B cell (primary cell): ENCODE results near the gene CCDC85A. TPM values are rescaled to one million over a fixed set of nuclear protein-coding genes. Genes with fewer than 3 reads are reported as not detected.

Experiments
- ATAC-seq: fragments of 200-7000 bp; cut with Tn5 transposase; one replicate; pipeline ENCODE4 v1.10.0; 2021; ENCODE audit warnings: low read depth, mild to moderate bottlenecking, moderate number of reproducible peaks, moderate library complexity
- CTCF ChIA-PET: fragments of 350-600 bp; sonication (Branson Sonifier 250); formaldehyde crosslinking; loops from one replicate; lab custom pipeline; 2021; ENCODE audit warnings: antibody characterized with exemption, inconsistent platforms; lab: Charles Lee
- POLR2A ChIA-PET: fragments of 350-600 bp; sonication (Branson Sonifier 250); formaldehyde crosslinking; loops from one replicate; lab custom pipeline; 2021; ENCODE audit warnings: antibody characterized with exemption; lab: Charles Lee
- DNase-seq: peaks from one replicate; pipeline ENCODE4 v3.0.0; 2013
- H2AFZ ChIP-seq: 2 replicates; pipeline ENCODE4 v1.6.1; 2012; ENCODE audit warnings: mild to moderate bottlenecking, low read depth, low read length; ENCODE audit not compliant: insufficient read depth, poor library complexity, severe bottlenecking
- H3K27ac ChIP-seq, 2 donors: 1 replicate in 1 of 2; 2 replicates in 1 of 2; pipeline ENCODE4 v1.5.1; 2012 to 2013; ENCODE audit warnings: low read length in 2 of 2, mild to moderate bottlenecking in 2 of 2, moderate library complexity in 1 of 2
- H3K27me3 ChIP-seq, 4 experiments: fragments of 200-600 bp in 1 of 4; sonication (generic) in 1 of 4; replicated peaks in 1 of 4; 1 replicate in 2 of 4; 2 replicates in 2 of 4; pipeline versions ENCODE4 v1.6.1 to v1.7.0; 2013 to 2016; ENCODE audit warnings: low read length in 3 of 4, mild to moderate bottlenecking in 2 of 4, mixed read lengths in 1 of 4, moderate library complexity in 1 of 4; ENCODE audit not compliant: insufficient read depth in 4 of 4, control insufficient read depth in 3 of 4; ENCODE audit errors: control extremely low read depth in 1 of 4
- H3K36me3 ChIP-seq, 2 experiments: replicated peaks in 1 of 2; 1 replicate in 1 of 2; 2 replicates in 1 of 2; pipeline versions ENCODE4 v1.6.1 to v1.7.1; 2013; ENCODE audit warnings: low read length in 1 of 2; ENCODE audit not compliant: insufficient read depth in 2 of 2, control insufficient read depth in 1 of 2; ENCODE audit errors: control extremely low read depth in 1 of 2, extremely low read depth in 1 of 2
- H3K4me1 ChIP-seq, 2 donors: fragments of 200-600 bp in 1 of 2; sonication (generic) in 1 of 2; 1 replicate in 1 of 2; 2 replicates in 1 of 2; pipeline versions ENCODE4 v1.5.1 to v1.6.1; 2013 to 2017; ENCODE audit warnings: low read length in 2 of 2; ENCODE audit not compliant: control insufficient read depth in 2 of 2, insufficient read depth in 2 of 2
- H3K4me2 ChIP-seq: replicated peaks from 2 replicates; pipeline ENCODE3; 2012; ENCODE audit warnings: mild to moderate bottlenecking, low read depth, low read length; ENCODE audit not compliant: poor library complexity, severe bottlenecking
- H3K4me3 ChIP-seq, 5 experiments: fragments of 200-600 bp in 1 of 5; sonication (generic) in 1 of 5; 1 replicate in 3 of 5; 2 replicates in 2 of 5; pipeline versions ENCODE4 v1.5.1 to v1.7.0; 2011 to 2016; ENCODE audit warnings: low read length in 4 of 5, mild to moderate bottlenecking in 4 of 5, low read depth in 2 of 5, control low read depth in 1 of 5, moderate library complexity in 1 of 5; ENCODE audit not compliant: insufficient read depth in 1 of 5; ENCODE audit errors: control extremely low read depth in 1 of 5, extremely low read depth in 1 of 5
- H3K79me2 ChIP-seq: fragments of 200-600 bp; sonication (generic); one replicate; pipeline ENCODE4 v1.6.0; 2016; ENCODE audit warnings: low read length; ENCODE audit not compliant: control insufficient read depth, insufficient read depth
- H3K9ac ChIP-seq: fragments of 200-600 bp; sonication (generic); 2 replicates; pipeline ENCODE4 v1.6.1; 2017; ENCODE audit warnings: mild to moderate bottlenecking, low read length, moderate library complexity
- H3K9me3 ChIP-seq, 3 donors: one replicate each; pipeline versions ENCODE4 v1.6.1 to v1.7.1; 2013; ENCODE audit warnings: low read length in 2 of 3; ENCODE audit not compliant: control insufficient read depth in 2 of 3, insufficient read depth in 1 of 3; ENCODE audit errors: control extremely low read depth in 1 of 3
- H4K20me1 ChIP-seq: 2 replicates; pipeline ENCODE4 v1.6.0; 2012; ENCODE audit warnings: mild to moderate bottlenecking, low read length; ENCODE audit not compliant: insufficient read depth, control insufficient read depth, poor library complexity, severe bottlenecking
- H3K27ac Mint-ChIP-seq: one replicate; pipeline ENCODE4 v1.8.0; 2021; ENCODE audit warnings: mixed read lengths
- H3K27me3 Mint-ChIP-seq: one replicate; pipeline ENCODE4 v1.8.0; 2021; ENCODE audit warnings: mixed read lengths
- H3K4me1 Mint-ChIP-seq: one replicate; pipeline ENCODE4 v1.8.0; 2021; ENCODE audit warnings: mixed read lengths
- H3K4me3 Mint-ChIP-seq: one replicate; pipeline ENCODE4 v1.8.0; 2021; ENCODE audit warnings: mixed read lengths
- H3K9me3 Mint-ChIP-seq: one replicate; pipeline ENCODE4 v1.8.0; 2022; ENCODE audit warnings: mixed read lengths; ENCODE audit not compliant: insufficient read depth
- EZH2 ChIP-seq: IDR thresholded peaks from 2 replicates; pipeline ENCODE4 v1.6.1; 2012; ENCODE audit warnings: borderline replicate concordance, low read depth, mild to moderate bottlenecking, moderate library complexity, low read length; ENCODE audit not compliant: insufficient read depth, poor library complexity, severe bottlenecking
- WGBS: methylation state at CpG from one replicate; pipeline ENCODE4 v1.1.5; 2013; ENCODE audit warnings: missing lambda C conversion rate; ENCODE audit not compliant: insufficient coverage; 5-methylcytosine and 5-hydroxymethylcytosine counted together
- intact Hi-C: fragments of 100-400 bp; cut with micrococcal nuclease; formaldehyde crosslinking; loops from one replicate; pipeline ENCODE4 v1.10.0; 2022
- polyA plus RNA-seq: library from polyadenylated mRNA; depleted of rRNA; stranded (reverse); fragments of >200 nt; gene quantifications from 2 replicates; pipeline ENCODE4 v1.2.3, GENCODE V29; 2012
- total RNA-seq, 2 donors: library from RNA; stranded (reverse); fragments of 120-200 nt in 1 of 2; gene quantifications; 1 replicate in 1 of 2; 2 replicates in 1 of 2; pipeline versions ENCODE4 v1.2.3 to v1.2.4, GENCODE V29; 2013 to 2022
- TF ChIP-seq, protein P1 (sequence below): fragments of 200-600 bp; IDR thresholded peaks from one replicate; pipeline ENCODE4 v1.8.0; 2022; ENCODE audit warnings: antibody characterized with exemption, mild to moderate bottlenecking

Gene CCDC85A
- total and polyA plus RNA-seq, 2 donors (not counting 1 experiment from before 2014, with no cell fraction given) = 0.15 TPM; not detected in 1

GRCh38 chr2:56207760-56208159, 24.0 kb downstream of the CCDC85A start:
- ChIA-PET CTCF (no interaction called here), POLR2A (no interaction called here)
- no peak for TF ChIP-seq EZH2
- TF ChIP-seq, protein P1, sequence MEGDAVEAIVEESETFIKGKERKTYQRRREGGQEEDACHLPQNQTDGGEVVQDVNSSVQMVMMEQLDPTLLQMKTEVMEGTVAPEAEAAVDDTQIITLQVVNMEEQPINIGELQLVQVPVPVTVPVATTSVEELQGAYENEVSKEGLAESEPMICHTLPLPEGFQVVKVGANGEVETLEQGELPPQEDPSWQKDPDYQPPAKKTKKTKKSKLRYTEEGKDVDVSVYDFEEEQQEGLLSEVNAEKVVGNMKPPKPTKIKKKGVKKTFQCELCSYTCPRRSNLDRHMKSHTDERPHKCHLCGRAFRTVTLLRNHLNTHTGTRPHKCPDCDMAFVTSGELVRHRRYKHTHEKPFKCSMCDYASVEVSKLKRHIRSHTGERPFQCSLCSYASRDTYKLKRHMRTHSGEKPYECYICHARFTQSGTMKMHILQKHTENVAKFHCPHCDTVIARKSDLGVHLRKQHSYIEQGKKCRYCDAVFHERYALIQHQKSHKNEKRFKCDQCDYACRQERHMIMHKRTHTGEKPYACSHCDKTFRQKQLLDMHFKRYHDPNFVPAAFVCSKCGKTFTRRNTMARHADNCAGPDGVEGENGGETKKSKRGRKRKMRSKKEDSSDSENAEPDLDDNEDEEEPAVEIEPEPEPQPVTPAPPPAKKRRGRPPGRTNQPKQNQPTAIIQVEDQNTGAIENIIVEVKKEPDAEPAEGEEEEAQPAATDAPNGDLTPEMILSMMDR = no peak
- intact Hi-C loops = no loop called here
- Mint-ChIP-seq H3K4me3 (no peak overlapping the region), H3K27me3 (no peaks in the 10 kb centered on the region), H3K4me1 (no peaks in the 10 kb centered on the region), H3K9me3 (no peaks in the 10 kb centered on the region), H3K27ac (no peak overlapping the region)
- Histone ChIP-seq H3K36me3 (no peaks in the 10 kb centered on the region), H3K27ac (no peak overlapping the region), H4K20me1 (no peaks in the 10 kb centered on the region), H3K4me2 (no peak overlapping the region), H3K4me3 (no peak overlapping the region), H3K9ac (no peak overlapping the region), H3K4me1 (no peaks in the 10 kb centered on the region), H3K27me3 (no peaks in the 10 kb centered on the region), H3K9me3 (no peaks in the 10 kb centered on the region), H3K79me2 (no peaks in the 10 kb centered on the region), H2AFZ (no peak overlapping the region)
- ATAC-seq = no peak
- no CpG with 5 or more reads among the region's 1 CpG for WGBS
- no peak for DNase-seq

- no peak overlapping the region for H3K4me3 Mint-ChIP-seq
- TF ChIP-seq EZH2 = no peak
- TF ChIP-seq, protein P1 = no peak
These were observed 24.6 kb downstream of the CCDC85A start for GRCh38 chr2:56208380-56208779.

More at GRCh38 chr2:56208380-56208779, 24.6 kb downstream of the CCDC85A start:
- Histone ChIP-seq H3K27me3 (no peaks in the 10 kb centered on the region), H3K4me3 (no peak overlapping the region), H3K27ac (no peak overlapping the region), H3K79me2 (no peaks in the 10 kb centered on the region), H3K36me3 (no peaks in the 10 kb centered on the region), H3K9me3 (no peaks in the 10 kb centered on the region), H3K4me1 (no peaks in the 10 kb centered on the region), H3K4me2 (no peak overlapping the region), H4K20me1 (no peaks in the 10 kb centered on the region), H2AFZ (no peak overlapping the region), H3K9ac (no peak overlapping the region)
- ChIA-PET CTCF (no interaction called here), POLR2A (no interaction called here)
- no peaks in the 10 kb centered on the region for H3K27me3 Mint-ChIP-seq
- H3K27ac Mint-ChIP-seq = no peak overlapping the region
- no peak for DNase-seq
- no peak for ATAC-seq
- WGBS = no CpG with 5 or more reads among the region's 1 CpG
- no peaks in the 10 kb centered on the region for H3K9me3 Mint-ChIP-seq
- no peaks in the 10 kb centered on the region for H3K4me1 Mint-ChIP-seq
- intact Hi-C loops = no loop called here
